Mesenchymal stem cell (in vitro differentiated cells and primary cell): ENCODE measurements around the gene CD59.

Experiments
- DNase-seq: peaks from one replicate; pipeline ENCODE4 v3.0.0-alpha.2; 2013
- H2AFZ ChIP-seq: one replicate; pipeline ENCODE4 v1.6.1; 2013; ENCODE audit warnings: low read depth, mild to moderate bottlenecking, control low read depth, inconsistent platforms, low read length, moderate library complexity
- H2AK5ac ChIP-seq: 2 replicates; pipeline ENCODE4 v1.6.1; 2013; ENCODE audit warnings: low read length, moderate library complexity, mild to moderate bottlenecking, inconsistent platforms; ENCODE audit not compliant: severe bottlenecking
- H2BK120ac ChIP-seq: one replicate; pipeline ENCODE4 v1.6.1; 2013; ENCODE audit warnings: low read depth, mild to moderate bottlenecking, inconsistent platforms, low read length, moderate library complexity
- H2BK12ac ChIP-seq, 2 experiments: one replicate each; pipeline ENCODE4 v1.6.1; 2013; ENCODE audit warnings: inconsistent platforms in 2 of 2, low read length in 2 of 2, mild to moderate bottlenecking in 2 of 2, moderate library complexity in 2 of 2, control low read depth in 1 of 2
- H2BK15ac ChIP-seq: one replicate; pipeline ENCODE4 v1.6.1; 2013; ENCODE audit warnings: mild to moderate bottlenecking, low read depth, inconsistent platforms; ENCODE audit not compliant: poor library complexity, severe bottlenecking
- H2BK5ac ChIP-seq: 2 replicates; pipeline ENCODE4 v1.6.1; 2013; ENCODE audit warnings: low read depth, mild to moderate bottlenecking, low read length, control low read depth, inconsistent platforms; ENCODE audit not compliant: poor library complexity, severe bottlenecking
- H3K14ac ChIP-seq, 2 experiments: one replicate each; pipeline ENCODE4 v1.6.1; 2013; ENCODE audit warnings: inconsistent platforms in 2 of 2, low read length in 2 of 2, control low read depth in 1 of 2, mild to moderate bottlenecking in 1 of 2, moderate library complexity in 1 of 2
- H3K18ac ChIP-seq, 2 experiments: one replicate each; pipeline ENCODE4 v1.6.1; 2013; ENCODE audit warnings: inconsistent platforms in 2 of 2, low read length in 2 of 2, control low read depth in 1 of 2, low read depth in 1 of 2, mild to moderate bottlenecking in 1 of 2
- H3K23ac ChIP-seq, 2 experiments: one replicate each; pipeline ENCODE4 v1.6.1; 2013; ENCODE audit warnings: inconsistent platforms in 2 of 2, low read length in 2 of 2, mild to moderate bottlenecking in 2 of 2, moderate library complexity in 2 of 2, control low read depth in 1 of 2
- H3K27ac ChIP-seq: 2 replicates; pipeline ENCODE4 v1.5.1; 2013; ENCODE audit warnings: mild to moderate bottlenecking, moderate library complexity, low read length, control low read depth, inconsistent platforms; ENCODE audit not compliant: poor library complexity, severe bottlenecking
- H3K27me3 ChIP-seq, 2 experiments: 2 replicates each; pipeline versions ENCODE4 v1.6.1 to v1.7.0; 2013; ENCODE audit warnings: low read length in 2 of 2, mild to moderate bottlenecking in 2 of 2, moderate library complexity in 2 of 2, control low read depth in 1 of 2, inconsistent platforms in 1 of 2; ENCODE audit not compliant: control insufficient read depth in 1 of 2, insufficient read depth in 1 of 2
- H3K36me3 ChIP-seq, 2 experiments: 2 replicates each; pipeline versions ENCODE4 v1.6.1 to v1.7.0; 2013; ENCODE audit warnings: low read length in 2 of 2, control low read depth in 1 of 2, inconsistent platforms in 1 of 2, low read depth in 1 of 2, mild to moderate bottlenecking in 1 of 2; ENCODE audit not compliant: insufficient read depth in 2 of 2, control insufficient read depth in 1 of 2
- H3K4ac ChIP-seq, 2 experiments: one replicate each; pipeline ENCODE4 v1.6.1; 2013; ENCODE audit warnings: inconsistent platforms in 2 of 2, low read length in 2 of 2, mild to moderate bottlenecking in 2 of 2, moderate library complexity in 2 of 2, control low read depth in 1 of 2, low read depth in 1 of 2
- H3K4me1 ChIP-seq: 2 replicates; pipeline ENCODE4 v1.6.1; 2013; ENCODE audit warnings: low read depth, low read length, control low read depth; ENCODE audit not compliant: control insufficient read depth, insufficient read depth
- H3K4me2 ChIP-seq: 2 replicates; pipeline ENCODE4 v1.6.1; 2013; ENCODE audit warnings: low read length, mild to moderate bottlenecking, inconsistent platforms; ENCODE audit not compliant: poor library complexity, severe bottlenecking
- H3K4me3 ChIP-seq, 2 experiments: 2 replicates each; pipeline versions ENCODE4 v1.5.1 to v1.7.0; 2013; ENCODE audit warnings: low read length in 2 of 2, mild to moderate bottlenecking in 2 of 2, control low read depth in 1 of 2, low read depth in 1 of 2; ENCODE audit not compliant: insufficient read depth in 1 of 2
- H3K79me1 ChIP-seq: replicated peaks from 2 replicates; pipeline ENCODE4 v1.6.1; 2013; ENCODE audit warnings: mild to moderate bottlenecking, control low read depth, low read length, inconsistent platforms; ENCODE audit not compliant: poor library complexity, severe bottlenecking
- H3K9ac ChIP-seq: 2 replicates; pipeline ENCODE4 v1.7.0; 2013; ENCODE audit warnings: mild to moderate bottlenecking, low read length, moderate library complexity
- H3K9me3 ChIP-seq: 2 replicates; pipeline ENCODE4 v1.7.0; 2013; ENCODE audit warnings: mild to moderate bottlenecking, low read length; ENCODE audit not compliant: control insufficient read depth
- H4K8ac ChIP-seq: one replicate; pipeline ENCODE4 v1.6.1; 2013; ENCODE audit warnings: inconsistent platforms, mild to moderate bottlenecking, low read length, moderate library complexity
- H4K91ac ChIP-seq: one replicate; pipeline ENCODE4 v1.6.1; 2013; ENCODE audit warnings: mild to moderate bottlenecking, low read length, inconsistent platforms
- WGBS: methylation state at CpG from one replicate; pipeline ENCODE4 v1.1.7; 2013; ENCODE audit warnings: mixed read lengths; 5-methylcytosine and 5-hydroxymethylcytosine counted together

CD59 gene

GRCh38 chr11:33716243-33716642 is 20.0 kb downstream of the CD59 start:
- no peak for DNase-seq
- WGBS: 86% methylated on average over 1 of the region's 2 CpGs

GRCh38 chr11:33713856-33714398 is 22.3 kb downstream of the CD59 start:
- no peaks in the 10 kb centered on the region for H3K4me1 ChIP-seq
- peaks cover 16% of the 10 kb centered on the region for H3K79me1 ChIP-seq
- no peak overlapping the region for H3K4me3 ChIP-seq
- H3K36me3 ChIP-seq: peaks cover 14 to 98% of the 10 kb centered on the region in 2 experiments
- WGBS: 90% methylated on average over 4 of the region's 4 CpGs
- no peaks in the 10 kb centered on the region for H3K27me3 ChIP-seq
- no peaks in the 10 kb centered on the region for H3K9me3 ChIP-seq
- no peak overlapping the region for H2AK5ac ChIP-seq
- H3K23ac ChIP-seq: no peak overlapping the region
- no peak overlapping the region for H2AFZ ChIP-seq
- H4K91ac ChIP-seq: no peak overlapping the region
- H2BK5ac ChIP-seq: no peak overlapping the region
- H3K9ac ChIP-seq: no peak overlapping the region
- no peak overlapping the region for H3K27ac ChIP-seq
- no peak overlapping the region for H3K4ac ChIP-seq
- no peak overlapping the region for H2BK12ac ChIP-seq
- H3K14ac ChIP-seq: no peak overlapping the region
- no peak overlapping the region for H3K4me2 ChIP-seq
- H2BK120ac ChIP-seq: no peak overlapping the region
- DNase-seq: no peak
- no peak overlapping the region for H4K8ac ChIP-seq
- no peak overlapping the region for H3K18ac ChIP-seq
- no peak overlapping the region for H2BK15ac ChIP-seq

More at GRCh38 chr11:33716243-33716642, 20.0 kb downstream of the CD59 start:
- Histone ChIP-seq H2AFZ (no peak overlapping the region), H2AK5ac (no peak overlapping the region), H3K27ac (no peak overlapping the region), H3K14ac (no peak overlapping the region), H3K9ac (peak overlapping the region; percentile 11), H3K23ac (no peak overlapping the region), H3K4me2 (no peak overlapping the region), H3K36me3 (peaks cover 17 to 98% of the 10 kb centered on the region in 2 experiments), H3K9me3 (no peaks in the 10 kb centered on the region), H3K4me3 (no peak overlapping the region), H2BK120ac (no peak overlapping the region), H4K8ac (no peak overlapping the region), H3K79me1 (peaks cover 14% of the 10 kb centered on the region), H2BK5ac (no peak overlapping the region), H3K4me1 (peaks cover 4% of the 10 kb centered on the region), H3K4ac (no peak overlapping the region), H4K91ac (no peak overlapping the region), H2BK15ac (no peak overlapping the region), H3K18ac (no peak overlapping the region), H3K27me3 (no peaks in the 10 kb centered on the region), H2BK12ac (no peak overlapping the region)

GRCh38 chr11:33713151-33713855 is 22.9 kb downstream of the CD59 start:
- no peak overlapping the region for H3K14ac ChIP-seq
- no peak overlapping the region for H3K23ac ChIP-seq
- no peak overlapping the region for H2BK12ac ChIP-seq
- H4K8ac ChIP-seq: no peak overlapping the region
- H3K18ac ChIP-seq: no peak overlapping the region
- H3K4me1 ChIP-seq: no peaks in the 10 kb centered on the region
- H2BK5ac ChIP-seq: no peak overlapping the region
- H3K4me2 ChIP-seq: no peak overlapping the region
- H3K4me3 ChIP-seq: no peak overlapping the region
- no peak for DNase-seq
- peaks cover 14% of the 10 kb centered on the region for H3K79me1 ChIP-seq
- no peak overlapping the region for H2AK5ac ChIP-seq
- H2AFZ ChIP-seq: no peak overlapping the region
- peaks cover 14 to 98% of the 10 kb centered on the region in 2 experiments for H3K36me3 ChIP-seq
- H3K4ac ChIP-seq: no peak overlapping the region
- no peak overlapping the region for H4K91ac ChIP-seq
- H3K27me3 ChIP-seq: no peaks in the 10 kb centered on the region
- no peak overlapping the region for H2BK120ac ChIP-seq
- no peak overlapping the region for H3K27ac ChIP-seq
- H3K9ac ChIP-seq: no peak overlapping the region
- 95% methylated on average over 4 of the region's 5 CpGs for WGBS
- H3K9me3 ChIP-seq: no peaks in the 10 kb centered on the region
- no peak overlapping the region for H2BK15ac ChIP-seq

- Histone ChIP-seq H2BK5ac (no peak overlapping the region), H3K18ac (no peak overlapping the region), H4K91ac (no peak overlapping the region), H3K4me3 (no peak overlapping the region), H3K14ac (no peak overlapping the region), H3K23ac (no peak overlapping the region), H2BK120ac (no peak overlapping the region), H3K4ac (no peak overlapping the region), H3K9ac (no peak overlapping the region), H2BK12ac (no peak overlapping the region), H3K79me1 (peaks cover 19% of the 10 kb centered on the region), H2AK5ac (no peak overlapping the region), H3K9me3 (no peaks in the 10 kb centered on the region), H3K4me1 (peaks cover 1% of the 10 kb centered on the region), H2AFZ (no peak overlapping the region), H4K8ac (no peak overlapping the region), H2BK15ac (no peak overlapping the region), H3K4me2 (no peak overlapping the region), H3K27ac (no peak overlapping the region), H3K27me3 (no peaks in the 10 kb centered on the region), H3K36me3 (peaks cover 20 to 99% of the 10 kb centered on the region in 2 experiments)
- WGBS: 97% methylated on average over 1 of the region's 3 CpGs
- DNase-seq: no peak
Measured at GRCh38 chr11:33712436-33712835, 23.8 kb downstream of the CD59 start.
